WTC11 (cell line): ENCODE results near the gene SCYGR3. TPM values are rescaled to one million over a fixed set of nuclear protein-coding genes. Genes with fewer than 3 reads are reported as not detected.

Experiments
- ATAC-seq: fragments of 200-7000 bp; cut with Tn5 transposase; 2 replicates; pipeline ENCODE4 v1.10.0; 2021; ENCODE audit warnings: mild to moderate bottlenecking, moderate library complexity
- CTCF ChIA-PET: fragments of 300-600 bp; sonication (Branson Sonifier 250); formaldehyde crosslinking; loops from one replicate; lab custom pipeline; 2021; ENCODE audit warnings: antibody characterized with exemption; lab: Charles Lee
- POLR2A ChIA-PET: fragments of 350-600 bp; sonication (Branson Sonifier 250); formaldehyde crosslinking; loops from one replicate; lab custom pipeline; 2021; ENCODE audit warnings: antibody characterized with exemption; lab: Charles Lee
- DNase-seq: peaks from one replicate; pipeline ENCODE4 v3.0.0; 2021; ENCODE audit warnings: low spot score
- H3K27ac Mint-ChIP-seq: 2 replicates; pipeline ENCODE4 v1.8.0; 2021; ENCODE audit warnings: mixed read lengths
- H3K27me3 Mint-ChIP-seq: 2 replicates; pipeline ENCODE4 v1.8.0; 2021; ENCODE audit warnings: low read depth, mild to moderate bottlenecking, moderate library complexity, mixed read lengths
- H3K36me3 Mint-ChIP-seq: 2 replicates; pipeline ENCODE4 v1.8.0; 2021; ENCODE audit warnings: mixed read lengths
- H3K4me1 Mint-ChIP-seq: 2 replicates; pipeline ENCODE4 v1.8.0; 2022; ENCODE audit warnings: mixed read lengths
- H3K4me3 Mint-ChIP-seq: 2 replicates; pipeline ENCODE4 v1.8.0; 2021; ENCODE audit warnings: mild to moderate bottlenecking, moderate library complexity, mixed read lengths
- H3K9me3 Mint-ChIP-seq: 2 replicates; pipeline ENCODE4 v1.8.0; 2021; ENCODE audit warnings: mixed read lengths
- CREB1 ChIP-seq: sonication (generic); formaldehyde crosslinking; IDR thresholded peaks from 2 replicates; pipeline ENCODE4 v1.8.0; 2023; ENCODE audit warnings: mild to moderate bottlenecking, missing genetic modification reagents
- CTCF ChIP-seq: fragments of 200-600 bp; IDR thresholded peaks from 2 replicates; pipeline ENCODE4 v1.8.0; 2022; ENCODE audit warnings: antibody characterized with exemption
- ELF4 ChIP-seq: sonication (generic); formaldehyde crosslinking; IDR thresholded peaks from 2 replicates; pipeline ENCODE4 v1.8.1; 2022; ENCODE audit warnings: low read depth, mild to moderate bottlenecking, moderate library complexity, missing genetic modification reagents
- ETV6 ChIP-seq: sonication (generic); formaldehyde crosslinking; IDR thresholded peaks from 2 replicates; pipeline ENCODE4 v1.8.1; 2022; ENCODE audit warnings: mild to moderate bottlenecking, missing genetic modification reagents
- FOXP1 ChIP-seq: sonication (generic); formaldehyde crosslinking; IDR thresholded peaks from 2 replicates; pipeline ENCODE4 v1.8.0; 2022; ENCODE audit warnings: missing genetic modification reagents, mild to moderate bottlenecking, moderate library complexity, borderline replicate concordance
- IRF1 ChIP-seq: sonication (generic); formaldehyde crosslinking; IDR thresholded peaks from 2 replicates; pipeline ENCODE4 v1.8.0; 2023; ENCODE audit warnings: missing genetic modification reagents
- IRF2 ChIP-seq: sonication (generic); formaldehyde crosslinking; IDR thresholded peaks from 2 replicates; pipeline ENCODE4 v1.8.0; 2022; ENCODE audit warnings: low read depth, missing genetic modification reagents, borderline replicate concordance
- JAZF1 ChIP-seq: fragments of 250-450 bp; sonication (Bioruptor Pico); IDR thresholded peaks from 2 replicates; pipeline ENCODE4 v1.9.0; 2021; ENCODE audit warnings: moderate library complexity, mild to moderate bottlenecking, inconsistent platforms
- JUN ChIP-seq: sonication (generic); formaldehyde crosslinking; IDR thresholded peaks from 2 replicates; pipeline ENCODE4 v1.8.0; 2023; ENCODE audit warnings: mild to moderate bottlenecking, missing genetic modification reagents
- NFATC4 ChIP-seq: fragments of 250-450 bp; sonication (Bioruptor Pico); IDR thresholded peaks from 2 replicates; pipeline ENCODE4 v1.9.0; 2021; ENCODE audit warnings: mild to moderate bottlenecking
- NR3C1 ChIP-seq: sonication (generic); formaldehyde crosslinking; conservative IDR thresholded peaks from 2 replicates; pipeline ENCODE4 v1.8.1; 2023; ENCODE audit warnings: low read depth, mild to moderate bottlenecking, missing genetic modification reagents
- PRDM15 ChIP-seq: sonication (generic); formaldehyde crosslinking; IDR thresholded peaks from 2 replicates; pipeline ENCODE4 v1.8.0; 2022; ENCODE audit warnings: missing genetic modification reagents
- RELA ChIP-seq: sonication (generic); formaldehyde crosslinking; IDR thresholded peaks from 2 replicates; pipeline ENCODE4 v1.8.1; 2022; ENCODE audit warnings: missing genetic modification reagents, mild to moderate bottlenecking, borderline replicate concordance
- STAT6 ChIP-seq: sonication (generic); formaldehyde crosslinking; conservative IDR thresholded peaks from 2 replicates; pipeline ENCODE4 v1.8.1; 2023; ENCODE audit warnings: mild to moderate bottlenecking, low read depth, missing genetic modification reagents, moderate library complexity
- ZNF121 ChIP-seq: sonication (generic); formaldehyde crosslinking; IDR thresholded peaks from 2 replicates; pipeline ENCODE4 v1.8.0; 2023; ENCODE audit warnings: missing genetic modification reagents
- ZNF232 ChIP-seq: sonication (generic); formaldehyde crosslinking; IDR thresholded peaks from 2 replicates; pipeline ENCODE4 v1.8.0; 2022; ENCODE audit warnings: mild to moderate bottlenecking, missing genetic modification reagents
- ZNF263 ChIP-seq: sonication (generic); formaldehyde crosslinking; IDR thresholded peaks from 2 replicates; pipeline ENCODE4 v1.8.1; 2022; ENCODE audit warnings: low read depth, mild to moderate bottlenecking, moderate library complexity, missing genetic modification reagents
- ZNF317 ChIP-seq: sonication (generic); formaldehyde crosslinking; IDR thresholded peaks from 2 replicates; pipeline ENCODE4 v1.8.1; 2023; ENCODE audit warnings: low read depth, mild to moderate bottlenecking, moderate library complexity, missing genetic modification reagents, borderline replicate concordance
- ZNF423 ChIP-seq: fragments of 250-450 bp; sonication (Bioruptor Pico); IDR thresholded peaks from 2 replicates; pipeline ENCODE4 v2.1.2; 2022; ENCODE audit warnings: mild to moderate bottlenecking, moderate library complexity
- ZNF671 ChIP-seq: fragments of 250-450 bp; sonication (Bioruptor Pico); IDR thresholded peaks from 2 replicates; pipeline ENCODE4 v1.8.0; 2021; ENCODE audit warnings: mild to moderate bottlenecking
- total RNA-seq: library from RNA; stranded (reverse); gene quantifications from 3 replicates; pipeline ENCODE4 v1.2.3, GENCODE V29; 2021
- TF ChIP-seq, protein P1 (sequence below): sonication (generic); formaldehyde crosslinking; IDR thresholded peaks from 2 replicates; pipeline ENCODE4 v1.8.1; 2022; ENCODE audit warnings: mild to moderate bottlenecking, missing genetic modification reagents, moderate library complexity, borderline replicate concordance
- TF ChIP-seq, protein P2 (sequence below): sonication (generic); formaldehyde crosslinking; IDR thresholded peaks from 2 replicates; pipeline ENCODE4 v1.8.1; 2023; ENCODE audit warnings: mild to moderate bottlenecking, moderate library complexity, missing genetic modification reagents

SCYGR3 gene
- total RNA-seq, 1 experiment from 2014 or later: not detected

GRCh38 chr2:227616631-227617030, 2.0 kb upstream of the SCYGR3 start (continued):
- no peak for TF ChIP-seq FOXP1 (CRISPR knock-in tag)
- TF ChIP-seq, protein P1, sequence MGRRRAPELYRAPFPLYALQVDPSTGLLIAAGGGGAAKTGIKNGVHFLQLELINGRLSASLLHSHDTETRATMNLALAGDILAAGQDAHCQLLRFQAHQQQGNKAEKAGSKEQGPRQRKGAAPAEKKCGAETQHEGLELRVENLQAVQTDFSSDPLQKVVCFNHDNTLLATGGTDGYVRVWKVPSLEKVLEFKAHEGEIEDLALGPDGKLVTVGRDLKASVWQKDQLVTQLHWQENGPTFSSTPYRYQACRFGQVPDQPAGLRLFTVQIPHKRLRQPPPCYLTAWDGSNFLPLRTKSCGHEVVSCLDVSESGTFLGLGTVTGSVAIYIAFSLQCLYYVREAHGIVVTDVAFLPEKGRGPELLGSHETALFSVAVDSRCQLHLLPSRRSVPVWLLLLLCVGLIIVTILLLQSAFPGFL (CRISPR knock-in tag): no peak
- TF ChIP-seq ELF4 (CRISPR knock-in tag): no peak
- TF ChIP-seq, all 79 proteins: peak for 0

DNA sequence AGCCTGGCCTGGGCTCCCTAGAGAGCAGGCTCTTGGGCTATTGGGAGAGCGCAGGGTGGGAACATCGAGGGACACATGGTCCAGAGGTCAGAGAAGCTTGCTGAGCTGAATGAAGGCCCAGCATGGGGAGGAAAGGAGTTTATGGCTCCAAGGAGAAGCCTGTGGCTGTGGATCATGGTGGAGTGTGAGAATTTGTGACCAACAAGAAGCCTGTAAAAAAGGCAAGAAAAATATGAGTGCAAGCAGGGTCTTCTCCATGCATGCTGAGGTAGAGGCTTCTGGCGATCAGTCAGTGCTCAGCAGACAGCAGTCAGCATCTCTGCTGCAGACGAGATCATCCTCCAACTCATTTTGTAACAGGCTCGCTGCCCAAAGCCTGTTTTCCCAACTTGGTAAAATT, 1.3 kb upstream of the SCYGR3 start:
- CTCF ChIA-PET: interaction anchor here (1.0 to 1.7 kb wide), 2 partner anchors 14 to 150 kb away, joined by 4 to 6 read pairs; no protein-coding TSS in a partner anchor
- H3K27ac Mint-ChIP-seq: no peak overlapping the region
- DNase-seq (no peak), ATAC-seq (no peak)
- H3K36me3 Mint-ChIP-seq: no peaks in the 10 kb centered on the region
- H3K27me3 Mint-ChIP-seq: peaks cover 3% of the 10 kb centered on the region; the same call in 1 of the 2 replicates
- POLR2A ChIA-PET: no interaction called here
- H3K9me3 Mint-ChIP-seq: no peaks in the 10 kb centered on the region
- no peak for TF ChIP-seq NFATC4 (CRISPR knock-in tag)
- no peak for TF ChIP-seq ZNF263 (CRISPR knock-in tag)
- TF ChIP-seq IRF2 (CRISPR knock-in tag): no peak
- TF ChIP-seq PRDM15 (CRISPR knock-in tag): no peak
- no peak for TF ChIP-seq CREB1 (CRISPR knock-in tag)
- TF ChIP-seq ELF4 (CRISPR knock-in tag): no peak
- no peak overlapping the region for H3K4me3 Mint-ChIP-seq
- H3K4me1 Mint-ChIP-seq: peaks cover 28% of the 10 kb centered on the region

GRCh38 chr2:227615181-227615580, 541 bp upstream of the SCYGR3 start:
- H3K4me1 Mint-ChIP-seq: peaks cover 26% of the 10 kb centered on the region
- peaks cover 3% of the 10 kb centered on the region; the same call in 1 of the 2 replicates for H3K27me3 Mint-ChIP-seq
- H3K27ac Mint-ChIP-seq: no peak overlapping the region
- no peaks in the 10 kb centered on the region for H3K36me3 Mint-ChIP-seq
- ChIA-PET CTCF (no interaction called here), POLR2A (no interaction called here)
- ATAC-seq (no peak), DNase-seq (no peak)
- no peak overlapping the region for H3K4me3 Mint-ChIP-seq
- H3K9me3 Mint-ChIP-seq: no peaks in the 10 kb centered on the region
- TF ChIP-seq ZNF671 (CRISPR knock-in tag) (no peak), ZNF121 (CRISPR knock-in tag) (no peak), NR3C1 (CRISPR knock-in tag) (no peak), JUN (CRISPR knock-in tag) (no peak), ETV6 (CRISPR knock-in tag) (no peak), RELA (no peak), IRF1 (no peak), ZNF317 (CRISPR knock-in tag) (no peak), ZNF232 (CRISPR knock-in tag) (no peak), ZNF423 (CRISPR knock-in tag) (no peak), CTCF (no peak), STAT6 (CRISPR knock-in tag) (no peak), JAZF1 (no peak)
- TF ChIP-seq, protein P2, sequence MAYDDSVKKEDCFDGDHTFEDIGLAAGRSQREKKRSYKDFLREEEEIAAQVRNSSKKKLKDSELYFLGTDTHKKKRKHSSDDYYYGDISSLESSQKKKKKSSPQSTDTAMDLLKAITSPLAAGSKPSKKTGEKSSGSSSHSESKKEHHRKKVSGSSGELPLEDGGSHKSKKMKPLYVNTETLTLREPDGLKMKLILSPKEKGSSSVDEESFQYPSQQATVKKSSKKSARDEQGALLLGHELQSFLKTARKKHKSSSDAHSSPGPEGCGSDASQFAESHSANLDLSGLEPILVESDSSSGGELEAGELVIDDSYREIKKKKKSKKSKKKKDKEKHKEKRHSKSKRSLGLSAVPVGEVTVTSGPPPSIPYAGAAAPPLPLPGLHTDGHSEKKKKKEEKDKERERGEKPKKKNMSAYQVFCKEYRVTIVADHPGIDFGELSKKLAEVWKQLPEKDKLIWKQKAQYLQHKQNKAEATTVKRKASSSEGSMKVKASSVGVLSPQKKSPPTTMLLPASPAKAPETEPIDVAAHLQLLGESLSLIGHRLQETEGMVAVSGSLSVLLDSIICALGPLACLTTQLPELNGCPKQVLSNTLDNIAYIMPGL (CRISPR knock-in tag): no peak
